Measurements from ENCODE around the gene ERCC6L.

Gene ERCC6L

DNA sequence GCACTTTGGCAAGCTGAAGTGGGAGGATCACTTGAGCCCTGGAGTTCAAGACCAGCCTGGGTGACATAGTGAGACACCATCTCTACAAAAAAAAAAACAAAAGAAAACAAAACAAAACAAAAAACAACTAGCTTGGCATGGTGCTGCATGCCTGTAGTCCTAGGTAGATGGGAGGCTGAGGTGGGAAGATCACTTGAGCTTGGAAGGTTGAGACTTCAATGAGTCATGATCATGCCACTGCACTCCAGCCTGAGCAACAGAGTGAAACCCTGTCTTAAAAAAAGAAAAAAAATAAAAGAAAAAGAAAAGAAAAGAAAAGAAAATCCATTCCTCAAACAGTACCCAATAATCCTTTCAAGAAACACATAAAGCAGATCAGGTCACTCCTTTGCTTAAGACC, 14.9 kb upstream of the ERCC6L start:
- H3K4me3 ChIP-seq (ENCODE audit: low read depth, low read length): no peak overlapping the region
- DNase-seq (ENCODE audit: low read depth, low spot score): no peak
- in situ Hi-C loops (cut with HindIII; ENCODE audit: low sequenced_read_pairs): no loop called here
- TF ChIP-seq, protein P1, sequence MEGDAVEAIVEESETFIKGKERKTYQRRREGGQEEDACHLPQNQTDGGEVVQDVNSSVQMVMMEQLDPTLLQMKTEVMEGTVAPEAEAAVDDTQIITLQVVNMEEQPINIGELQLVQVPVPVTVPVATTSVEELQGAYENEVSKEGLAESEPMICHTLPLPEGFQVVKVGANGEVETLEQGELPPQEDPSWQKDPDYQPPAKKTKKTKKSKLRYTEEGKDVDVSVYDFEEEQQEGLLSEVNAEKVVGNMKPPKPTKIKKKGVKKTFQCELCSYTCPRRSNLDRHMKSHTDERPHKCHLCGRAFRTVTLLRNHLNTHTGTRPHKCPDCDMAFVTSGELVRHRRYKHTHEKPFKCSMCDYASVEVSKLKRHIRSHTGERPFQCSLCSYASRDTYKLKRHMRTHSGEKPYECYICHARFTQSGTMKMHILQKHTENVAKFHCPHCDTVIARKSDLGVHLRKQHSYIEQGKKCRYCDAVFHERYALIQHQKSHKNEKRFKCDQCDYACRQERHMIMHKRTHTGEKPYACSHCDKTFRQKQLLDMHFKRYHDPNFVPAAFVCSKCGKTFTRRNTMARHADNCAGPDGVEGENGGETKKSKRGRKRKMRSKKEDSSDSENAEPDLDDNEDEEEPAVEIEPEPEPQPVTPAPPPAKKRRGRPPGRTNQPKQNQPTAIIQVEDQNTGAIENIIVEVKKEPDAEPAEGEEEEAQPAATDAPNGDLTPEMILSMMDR (IDR thresholded peaks at IDR 0.05; ENCODE audit: low read depth, low read length): no peak

DNA sequence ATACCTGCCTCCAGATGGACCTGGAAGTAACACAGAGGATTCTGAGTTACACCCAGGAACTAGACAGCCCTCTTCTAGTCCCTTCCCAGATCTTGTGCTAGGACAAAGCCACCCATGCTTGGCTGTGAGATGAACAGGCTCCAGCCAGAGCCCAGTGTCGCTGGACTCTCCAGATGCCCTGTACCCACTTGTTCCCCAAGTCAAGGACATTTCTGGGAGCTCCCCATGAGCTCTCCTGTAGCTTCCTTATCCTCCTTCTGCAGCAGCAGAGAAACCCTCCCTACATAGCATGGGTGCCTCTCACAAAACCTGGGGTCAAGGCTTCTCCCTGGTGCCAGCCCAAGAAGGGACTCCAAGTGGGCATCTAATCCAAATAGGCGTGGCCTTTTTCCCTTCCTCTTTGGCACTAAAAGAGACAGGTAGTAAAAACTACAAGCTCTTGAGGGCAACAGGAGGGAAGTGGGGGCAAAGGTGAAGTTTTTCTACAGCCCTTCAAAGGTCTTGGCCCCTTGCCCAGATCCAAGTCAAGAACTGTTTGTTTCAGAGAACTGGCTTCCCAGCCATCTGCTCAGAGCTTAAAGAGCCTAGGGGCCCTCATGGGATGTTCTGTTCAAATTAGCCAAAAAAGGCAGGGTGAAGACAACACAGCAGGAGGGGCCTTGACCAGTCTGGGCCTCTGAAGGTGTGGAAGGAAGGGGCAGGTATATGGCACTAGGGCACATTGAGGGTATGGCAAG, 8.5 kb upstream of the ERCC6L start:
- TF ChIP-seq, protein P1 (IDR thresholded peaks at IDR 0.05; ENCODE audit: low read depth, low read length): no peak
- no peak for DNase-seq (ENCODE audit: low read depth, low spot score)
- H3K4me3 ChIP-seq (ENCODE audit: low read depth, low read length): no peak overlapping the region
- in situ Hi-C loops (cut with HindIII; ENCODE audit: low sequenced_read_pairs): no loop called here

DNA sequence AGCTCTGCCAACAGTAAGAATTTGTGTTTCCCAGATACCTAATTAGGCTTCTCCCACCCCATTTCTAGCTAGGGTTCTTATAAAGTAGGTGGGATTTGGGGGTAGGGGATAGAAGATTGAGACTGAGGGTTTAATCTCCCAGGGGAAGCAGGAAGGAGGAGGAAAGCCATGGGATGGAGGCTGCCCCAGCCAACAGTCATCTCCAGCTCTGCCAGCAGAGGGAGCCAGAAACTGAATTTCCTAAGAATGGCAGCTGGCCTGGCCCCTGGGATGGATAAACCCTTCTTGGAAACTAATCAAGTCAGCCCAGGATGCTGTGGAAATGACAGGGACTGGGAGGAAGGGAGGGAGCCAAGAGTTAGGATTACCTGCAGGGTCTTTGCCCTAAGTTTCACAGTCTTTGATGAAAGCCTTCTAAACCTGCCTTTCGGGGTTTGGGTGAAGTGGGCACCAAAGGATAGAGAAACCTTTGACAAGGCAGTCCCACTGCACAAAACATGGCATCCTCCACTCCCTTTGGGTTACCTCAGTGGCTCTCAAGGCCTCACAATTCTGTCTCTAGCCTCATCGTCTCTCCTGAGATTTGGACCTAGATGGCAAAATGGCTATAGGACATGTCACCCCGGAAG, 6.7 kb upstream of the ERCC6L start:
- in situ Hi-C loops (cut with HindIII; ENCODE audit: low sequenced_read_pairs): no loop called here
- peak; percentile 57 for DNase-seq (ENCODE audit: low read depth, low spot score)
- no peak overlapping the region for H3K4me3 ChIP-seq (ENCODE audit: low read depth, low read length)

DNA sequence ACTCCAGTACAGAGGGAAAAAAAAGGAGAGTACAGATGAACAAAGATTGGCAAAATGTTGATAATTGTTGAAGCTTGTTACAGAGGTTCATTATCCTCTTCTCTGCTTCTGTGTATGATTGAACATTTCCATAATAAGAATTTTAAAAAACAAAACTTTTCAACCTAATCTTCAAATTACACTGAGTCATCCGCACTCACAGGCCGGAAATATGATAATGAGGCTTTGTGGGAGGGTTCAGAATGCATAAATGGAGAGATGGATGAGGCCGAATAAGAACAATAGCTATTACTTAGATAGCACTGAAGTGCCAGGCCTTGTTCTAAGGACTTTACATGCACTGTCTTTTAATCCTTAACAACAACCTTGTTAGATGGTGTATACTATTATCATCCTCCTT, 4.6 kb upstream of the ERCC6L start:
- DNase-seq (ENCODE audit: low read depth, low spot score): peak; percentile 55
- in situ Hi-C loops (cut with HindIII; ENCODE audit: low sequenced_read_pairs): no loop called here
- no peak overlapping the region for H3K4me3 ChIP-seq (ENCODE audit: low read depth, low read length)
- TF ChIP-seq, protein P1 (IDR thresholded peaks at IDR 0.05; ENCODE audit: low read depth, low read length): no peak

More for the DNA sequence above, 6.7 kb upstream of the ERCC6L start:
- TF ChIP-seq, protein P1 (IDR thresholded peaks at IDR 0.05; ENCODE audit: low read depth, low read length): peak; percentile 88

DNA sequence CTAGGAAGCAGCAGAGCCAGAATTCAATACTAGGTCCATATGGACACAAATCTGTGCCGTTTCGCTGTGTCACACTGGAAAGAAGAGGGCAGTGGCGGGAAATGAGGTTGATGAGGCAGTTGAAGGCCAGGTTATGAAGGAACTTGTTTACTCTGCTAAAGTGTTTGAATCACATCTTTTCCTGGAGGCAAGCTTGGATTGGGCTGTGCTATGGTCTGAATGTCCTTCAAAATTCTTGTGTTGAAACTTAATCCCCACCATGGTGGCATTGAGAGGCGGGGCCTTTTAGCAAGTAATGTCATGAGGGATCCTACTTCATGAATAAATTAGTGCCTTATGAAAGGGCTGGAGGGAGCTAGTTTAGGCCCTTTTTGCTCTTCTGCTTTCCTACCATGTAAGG, 2.1 kb upstream of the ERCC6L start:
- in situ Hi-C loops (cut with HindIII; ENCODE audit: low sequenced_read_pairs): no loop called here
- H3K4me3 ChIP-seq (ENCODE audit: low read depth, low read length): no peak overlapping the region
- TF ChIP-seq, protein P1 (IDR thresholded peaks at IDR 0.05; ENCODE audit: low read depth, low read length): no peak

DNA sequence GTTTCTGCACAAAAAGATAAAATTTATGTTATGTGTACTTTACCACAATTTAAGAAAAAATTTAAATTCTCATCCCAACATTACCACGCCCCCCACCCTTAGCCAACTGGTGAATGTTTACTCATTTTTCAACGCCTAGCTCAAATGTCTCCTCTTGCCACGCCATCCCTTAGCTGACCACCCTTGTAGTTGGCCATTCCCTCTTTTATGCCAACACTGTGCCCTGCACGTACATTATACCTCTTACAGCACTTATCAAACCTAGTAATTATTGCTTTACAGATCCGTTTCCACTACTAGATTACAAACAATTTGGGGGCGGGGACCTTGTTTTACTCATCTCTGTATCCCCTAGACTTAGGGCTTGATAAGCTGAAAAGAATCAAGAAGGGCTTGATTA, 644 bp downstream of the ERCC6L start:
- TF ChIP-seq, protein P1 (IDR thresholded peaks at IDR 0.05; ENCODE audit: low read depth, low read length): no peak
- H3K4me3 ChIP-seq (ENCODE audit: low read depth, low read length): peak overlapping the region; percentile 58
- no peak for DNase-seq (ENCODE audit: low read depth, low spot score)
- in situ Hi-C loops (cut with HindIII; ENCODE audit: low sequenced_read_pairs): no loop called here

More for the DNA sequence above, 2.1 kb upstream of the ERCC6L start:
- DNase-seq (ENCODE audit: low read depth, low spot score): no peak

All from astrocyte of the spinal cord (primary cell).